Measurements from ENCODE around the gene ZNF385D.

Gene ZNF385D

GRCh38 chr3:21718943-21719591 lies 31.9 kb downstream of the ZNF385D start:
- no peaks in the 10 kb centered on the region for H3K4me1 ChIP-seq (ENCODE audit: control extremely low read depth in 1 of 4, control insufficient read depth in 4 of 4, insufficient read depth in 4 of 4, low read length in 3 of 4)
- ChIA-PET POLR2A (no interaction called here), CTCF (interaction anchor here (0.6 kb wide), 1 partner anchor 1582 kb away, joined by 3 read pairs; no protein-coding TSS in a partner anchor)
- WGBS (ENCODE audit: insufficient coverage): 90% methylated on average over 2 of the region's 6 CpGs
- H3K4me3 ChIP-seq (ENCODE audit: control insufficient read depth in 1 of 7, extremely low read depth in 1 of 7, insufficient read depth in 4 of 7, low read depth in 2 of 7, low read length in 6 of 7): no peak overlapping the region
- H3K9me3 ChIP-seq (ENCODE audit: control extremely low read depth in 1 of 5, control insufficient read depth in 4 of 5, insufficient read depth in 2 of 5, low read depth in 1 of 5, low read length in 4 of 5): peaks cover 0 to 2% (median 2%) of the 10 kb centered on the region in 5 experiments
- no peak overlapping the region for H3K27ac ChIP-seq (ENCODE audit: insufficient read depth in 1 of 2, low read depth in 1 of 2, low read length in 2 of 2, poor library complexity in 1 of 2, severe bottlenecking in 2 of 2)
- H3K36me3 ChIP-seq (ENCODE audit: control insufficient read depth in 4 of 4, insufficient read depth in 4 of 4, low read length in 3 of 4): no peaks in the 10 kb centered on the region
- no peak for DNase-seq
- no peaks in the 10 kb centered on the region for H3K27me3 ChIP-seq (replicated peaks in 2 of 5; ENCODE audit: control insufficient read depth in 4 of 5, insufficient read depth in 5 of 5, low read length in 4 of 5)

GRCh38 chr3:21718161-21718765 lies 32.7 kb downstream of the ZNF385D start:
- DNase-seq: no peak
- ChIA-PET POLR2A (no interaction called here), CTCF (no interaction called here)
- H3K4me3 ChIP-seq (ENCODE audit: control insufficient read depth in 1 of 7, extremely low read depth in 1 of 7, insufficient read depth in 4 of 7, low read depth in 2 of 7, low read length in 6 of 7): no peak overlapping the region
- no peaks in the 10 kb centered on the region for H3K36me3 ChIP-seq (ENCODE audit: control insufficient read depth in 4 of 4, insufficient read depth in 4 of 4, low read length in 3 of 4)
- no peaks in the 10 kb centered on the region for H3K27me3 ChIP-seq (replicated peaks in 2 of 5; ENCODE audit: control insufficient read depth in 4 of 5, insufficient read depth in 5 of 5, low read length in 4 of 5)
- H3K4me1 ChIP-seq (ENCODE audit: control extremely low read depth in 1 of 4, control insufficient read depth in 4 of 4, insufficient read depth in 4 of 4, low read length in 3 of 4): no peaks in the 10 kb centered on the region
- H3K9me3 ChIP-seq (ENCODE audit: control extremely low read depth in 1 of 5, control insufficient read depth in 4 of 5, insufficient read depth in 2 of 5, low read depth in 1 of 5, low read length in 4 of 5): peaks cover 0 to 2% (median 2%) of the 10 kb centered on the region in 5 experiments
- WGBS (ENCODE audit: insufficient coverage): no CpG with 5 or more reads among the region's 3 CpGs
- no peak overlapping the region for H3K27ac ChIP-seq (ENCODE audit: insufficient read depth in 1 of 2, low read depth in 1 of 2, low read length in 2 of 2, poor library complexity in 1 of 2, severe bottlenecking in 2 of 2)

- Histone ChIP-seq H3K27me3 (replicated peaks in 2 of 5; ENCODE audit: control insufficient read depth in 4 of 5, insufficient read depth in 5 of 5, low read length in 4 of 5) (no peaks in the 10 kb centered on the region), H3K4me1 (ENCODE audit: control extremely low read depth in 1 of 4, control insufficient read depth in 4 of 4, insufficient read depth in 4 of 4, low read length in 3 of 4) (no peaks in the 10 kb centered on the region), H3K36me3 (ENCODE audit: control insufficient read depth in 4 of 4, insufficient read depth in 4 of 4, low read length in 3 of 4) (no peaks in the 10 kb centered on the region), H3K9me3 (ENCODE audit: control extremely low read depth in 1 of 5, control insufficient read depth in 4 of 5, insufficient read depth in 2 of 5, low read depth in 1 of 5, low read length in 4 of 5) (peaks cover 0 to 4% (median 2%) of the 10 kb centered on the region in 5 experiments), H3K4me3 (ENCODE audit: control insufficient read depth in 1 of 7, extremely low read depth in 1 of 7, insufficient read depth in 4 of 7, low read depth in 2 of 7, low read length in 6 of 7) (no peak overlapping the region), H3K27ac (ENCODE audit: insufficient read depth in 1 of 2, low read depth in 1 of 2, low read length in 2 of 2, poor library complexity in 1 of 2, severe bottlenecking in 2 of 2) (no peak overlapping the region)
- POLR2A ChIA-PET: no interaction called here
- 74% methylated on average over 2 of the region's 2 CpGs for WGBS (ENCODE audit: insufficient coverage)
- DNase-seq: no peak
- CTCF ChIA-PET: no interaction called here
Measured at GRCh38 chr3:21715662-21716061, 35.3 kb downstream of the ZNF385D start.

- Histone ChIP-seq H3K4me3 (ENCODE audit: control insufficient read depth in 1 of 7, extremely low read depth in 1 of 7, insufficient read depth in 4 of 7, low read depth in 2 of 7, low read length in 6 of 7) (no peak overlapping the region), H3K27ac (ENCODE audit: insufficient read depth in 1 of 2, low read depth in 1 of 2, low read length in 2 of 2, poor library complexity in 1 of 2, severe bottlenecking in 2 of 2) (no peak overlapping the region), H3K9me3 (ENCODE audit: control extremely low read depth in 1 of 5, control insufficient read depth in 4 of 5, insufficient read depth in 2 of 5, low read depth in 1 of 5, low read length in 4 of 5) (peaks cover 0 to 8% (median 1%) of the 10 kb centered on the region in 5 experiments), H3K36me3 (ENCODE audit: control insufficient read depth in 4 of 4, insufficient read depth in 4 of 4, low read length in 3 of 4) (no peaks in the 10 kb centered on the region), H3K27me3 (replicated peaks in 2 of 5; ENCODE audit: control insufficient read depth in 4 of 5, insufficient read depth in 5 of 5, low read length in 4 of 5) (no peaks in the 10 kb centered on the region), H3K4me1 (ENCODE audit: control extremely low read depth in 1 of 4, control insufficient read depth in 4 of 4, insufficient read depth in 4 of 4, low read length in 3 of 4) (no peaks in the 10 kb centered on the region)
- no peak for DNase-seq
- WGBS (ENCODE audit: insufficient coverage): no CpG with 5 or more reads among the region's 3 CpGs
- ChIA-PET POLR2A (interaction anchor here (0.8 kb wide), 1 partner anchor 63 kb away, joined by 3 read pairs; no protein-coding TSS in a partner anchor), CTCF (interaction anchor here (1.2 kb wide), 1 partner anchor 29 kb away, joined by 4 read pairs; no protein-coding TSS in a partner anchor)
Measured at GRCh38 chr3:21705769-21706168, 45.2 kb downstream of the ZNF385D start.

- no peak for DNase-seq
- POLR2A ChIA-PET: interaction anchor here (0.6 kb wide), 1 partner anchor 635 kb away, joined by 4 read pairs; no protein-coding TSS in a partner anchor
- no peaks in the 10 kb centered on the region for H3K27me3 ChIP-seq (replicated peaks in 2 of 5; ENCODE audit: control insufficient read depth in 4 of 5, insufficient read depth in 5 of 5, low read length in 4 of 5)
- WGBS (ENCODE audit: insufficient coverage): no CpG with 5 or more reads among the region's 1 CpG
- peaks cover 0 to 8% (median 1%) of the 10 kb centered on the region in 5 experiments for H3K9me3 ChIP-seq (ENCODE audit: control extremely low read depth in 1 of 5, control insufficient read depth in 4 of 5, insufficient read depth in 2 of 5, low read depth in 1 of 5, low read length in 4 of 5)
- CTCF ChIA-PET: interaction anchor here (1.2 to 1.3 kb wide), 2 partner anchors 8 to 28 kb away, joined by 3 to 4 read pairs; no protein-coding TSS in a partner anchor
- H3K4me3 ChIP-seq (ENCODE audit: control insufficient read depth in 1 of 7, extremely low read depth in 1 of 7, insufficient read depth in 4 of 7, low read depth in 2 of 7, low read length in 6 of 7): no peak overlapping the region
- no peaks in the 10 kb centered on the region for H3K4me1 ChIP-seq (ENCODE audit: control extremely low read depth in 1 of 4, control insufficient read depth in 4 of 4, insufficient read depth in 4 of 4, low read length in 3 of 4)
- no peaks in the 10 kb centered on the region for H3K36me3 ChIP-seq (ENCODE audit: control insufficient read depth in 4 of 4, insufficient read depth in 4 of 4, low read length in 3 of 4)
- H3K27ac ChIP-seq (ENCODE audit: insufficient read depth in 1 of 2, low read depth in 1 of 2, low read length in 2 of 2, poor library complexity in 1 of 2, severe bottlenecking in 2 of 2): no peak overlapping the region
Measured at GRCh38 chr3:21704796-21705195, 46.2 kb downstream of the ZNF385D start.

GRCh38 chr3:21703291-21703690 lies 47.7 kb downstream of the ZNF385D start:
- POLR2A ChIA-PET: no interaction called here

GRCh38 chr3:21697707-21698106 lies 53.3 kb downstream of the ZNF385D start:
- no peak overlapping the region for H3K4me3 ChIP-seq (ENCODE audit: control insufficient read depth in 1 of 7, extremely low read depth in 1 of 7, insufficient read depth in 4 of 7, low read depth in 2 of 7, low read length in 6 of 7)
- POLR2A ChIA-PET: no interaction called here
- no peaks in the 10 kb centered on the region for H3K27me3 ChIP-seq (replicated peaks in 2 of 5; ENCODE audit: control insufficient read depth in 4 of 5, insufficient read depth in 5 of 5, low read length in 4 of 5)
- CTCF ChIA-PET: no interaction called here
- H3K36me3 ChIP-seq (ENCODE audit: control insufficient read depth in 4 of 4, insufficient read depth in 4 of 4, low read length in 3 of 4): no peaks in the 10 kb centered on the region
- H3K4me1 ChIP-seq (ENCODE audit: control extremely low read depth in 1 of 4, control insufficient read depth in 4 of 4, insufficient read depth in 4 of 4, low read length in 3 of 4): no peaks in the 10 kb centered on the region
- DNase-seq: no peak
- H3K9me3 ChIP-seq (ENCODE audit: control extremely low read depth in 1 of 5, control insufficient read depth in 4 of 5, insufficient read depth in 2 of 5, low read depth in 1 of 5, low read length in 4 of 5): peaks cover 0 to 4% (median 0%) of the 10 kb centered on the region in 5 experiments
- no CpG with 5 or more reads among the region's 3 CpGs for WGBS (ENCODE audit: insufficient coverage)
- no peak overlapping the region for H3K27ac ChIP-seq (ENCODE audit: insufficient read depth in 1 of 2, low read depth in 1 of 2, low read length in 2 of 2, poor library complexity in 1 of 2, severe bottlenecking in 2 of 2)

More at GRCh38 chr3:21703291-21703690, 47.7 kb downstream of the ZNF385D start:
- Histone ChIP-seq H3K4me1 (ENCODE audit: control extremely low read depth in 1 of 4, control insufficient read depth in 4 of 4, insufficient read depth in 4 of 4, low read length in 3 of 4) (no peaks in the 10 kb centered on the region), H3K27ac (ENCODE audit: insufficient read depth in 1 of 2, low read depth in 1 of 2, low read length in 2 of 2, poor library complexity in 1 of 2, severe bottlenecking in 2 of 2) (no peak overlapping the region), H3K36me3 (ENCODE audit: control insufficient read depth in 4 of 4, insufficient read depth in 4 of 4, low read length in 3 of 4) (no peaks in the 10 kb centered on the region), H3K9me3 (ENCODE audit: control extremely low read depth in 1 of 5, control insufficient read depth in 4 of 5, insufficient read depth in 2 of 5, low read depth in 1 of 5, low read length in 4 of 5) (peaks cover 0 to 8% (median 1%) of the 10 kb centered on the region in 5 experiments), H3K4me3 (ENCODE audit: control insufficient read depth in 1 of 7, extremely low read depth in 1 of 7, insufficient read depth in 4 of 7, low read depth in 2 of 7, low read length in 6 of 7) (no peak overlapping the region), H3K27me3 (replicated peaks in 2 of 5; ENCODE audit: control insufficient read depth in 4 of 5, insufficient read depth in 5 of 5, low read length in 4 of 5) (no peaks in the 10 kb centered on the region)
- no peak for DNase-seq
- CTCF ChIA-PET: interaction anchor here (0.6 to 1.4 kb wide), 2 partner anchors 47 to 207 kb away, joined by 3 to 6 read pairs; no protein-coding TSS in a partner anchor
- no CpG with 5 or more reads among the region's 2 CpGs for WGBS (ENCODE audit: insufficient coverage)

Data from common myeloid progenitor, CD34-positive (primary cell).